DND-41 (cell line): ENCODE measurements around the gene PAPSS2.

ENCODE experiments used
- ATAC-seq: fragments of 200-7000 bp; cut with Tn5 transposase; 3 replicates; pipeline ENCODE4 v1.9.1; 2021; ENCODE audit warnings: low read depth; ENCODE audit not compliant: insufficient read depth
- DNase-seq: peaks from one replicate; pipeline ENCODE4 v3.0.0-alpha.2; 2020
- H2AFZ ChIP-seq: 2 replicates; pipeline ENCODE4 v1.6.0; 2012; ENCODE audit warnings: low read depth, low read length
- H3K27ac ChIP-seq: 2 replicates; pipeline ENCODE4 v1.5.1; 2012; ENCODE audit warnings: low read length, inconsistent platforms
- H3K27me3 ChIP-seq: fragments of 200-600 bp; sonication (generic); 2 replicates; pipeline ENCODE4 v1.6.0; 2012; ENCODE audit warnings: low read length, mild to moderate bottlenecking, inconsistent platforms; ENCODE audit not compliant: insufficient read depth, poor library complexity
- H3K36me3 ChIP-seq: 2 replicates; pipeline ENCODE4 v1.5.1; 2012; ENCODE audit warnings: low read length, inconsistent platforms; ENCODE audit not compliant: insufficient read depth
- H3K4me1 ChIP-seq: 2 replicates; pipeline ENCODE4 v1.5.1; 2012; ENCODE audit warnings: mild to moderate bottlenecking, low read length; ENCODE audit not compliant: insufficient read depth
- H3K4me2 ChIP-seq: 2 replicates; pipeline ENCODE4 v1.6.0; 2012; ENCODE audit warnings: mild to moderate bottlenecking, moderate library complexity, low read length, inconsistent platforms; ENCODE audit not compliant: insufficient read depth
- H3K4me3 ChIP-seq, 2 experiments: fragments of 200-600 bp in 1 of 2; shearing (Covaris generic) in 1 of 2; 2 replicates each; pipeline ENCODE4 v1.5.1; 2012 to 2016; ENCODE audit warnings: inconsistent platforms in 2 of 2, low read length in 2 of 2, mild to moderate bottlenecking in 2 of 2, low read depth in 1 of 2, moderate library complexity in 1 of 2
- H3K79me2 ChIP-seq: 2 replicates; pipeline ENCODE4 v1.6.0; 2012; ENCODE audit warnings: low read length, inconsistent platforms; ENCODE audit not compliant: insufficient read depth
- H3K9ac ChIP-seq: 2 replicates; pipeline ENCODE4 v1.6.0; 2012; ENCODE audit warnings: low read depth, mild to moderate bottlenecking, inconsistent platforms, low read length, moderate library complexity
- H3K9me3 ChIP-seq: 2 replicates; pipeline ENCODE4 v1.5.1; 2012; ENCODE audit warnings: low read length, moderate library complexity, mild to moderate bottlenecking, inconsistent platforms; ENCODE audit not compliant: insufficient read depth, severe bottlenecking
- H4K20me1 ChIP-seq: 2 replicates; pipeline ENCODE4 v1.6.0; 2012; ENCODE audit warnings: low read length; ENCODE audit not compliant: insufficient read depth
- EZH2 ChIP-seq: IDR thresholded peaks from 3 replicates; pipeline ENCODE4 v1.6.1; 2012; ENCODE audit warnings: borderline replicate concordance, low read depth, mild to moderate bottlenecking, moderate library complexity, low read length, inconsistent platforms; ENCODE audit not compliant: severe bottlenecking
- TF ChIP-seq, protein P1 (sequence below): IDR thresholded peaks from 2 replicates; pipeline ENCODE4 v1.5.1; 2012; ENCODE audit warnings: borderline replicate concordance, low read length, moderate library complexity, mild to moderate bottlenecking; ENCODE audit not compliant: poor library complexity, severe bottlenecking; ENCODE audit errors: extremely low read depth

PAPSS2 gene

DNA sequence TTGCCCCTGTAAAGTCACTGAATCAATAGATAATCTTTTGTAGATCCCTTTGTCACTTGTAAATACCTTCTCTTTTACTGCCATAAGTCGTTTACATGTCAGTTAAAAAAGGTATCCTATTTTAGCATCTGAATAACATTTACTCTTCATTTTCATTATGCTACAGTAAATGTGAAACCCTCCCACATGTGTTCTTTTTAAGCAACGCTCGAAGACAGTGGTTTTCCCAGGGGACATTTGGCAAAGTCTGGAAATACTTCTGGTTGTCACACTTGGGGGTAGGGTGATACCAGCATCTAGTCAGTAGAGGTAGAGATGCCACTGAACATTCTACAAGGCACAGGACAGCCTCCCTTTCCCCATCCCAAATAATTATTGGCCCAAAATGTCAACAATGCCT is 134.6 kb downstream of the PAPSS2 start:
- H3K9me3 ChIP-seq, result no peaks in the 10 kb centered on the region
- H3K27ac ChIP-seq, result no peak overlapping the region
- peaks cover 54% of the 10 kb centered on the region for H3K79me2 ChIP-seq
- no peak overlapping the region for H3K9ac ChIP-seq
- ATAC-seq (no peak), DNase-seq (no peak)
- H3K4me3 ChIP-seq, result no peak overlapping the region
- no peak overlapping the region for H2AFZ ChIP-seq
- H4K20me1 ChIP-seq, result peaks cover 12% of the 10 kb centered on the region; the same call in 1 of the 2 replicates
- no peaks in the 10 kb centered on the region for H3K4me1 ChIP-seq
- no peak overlapping the region for H3K4me2 ChIP-seq
- H3K27me3 ChIP-seq, result no peaks in the 10 kb centered on the region
- H3K36me3 ChIP-seq, result peaks cover 69% of the 10 kb centered on the region
- TF ChIP-seq, protein P1, sequence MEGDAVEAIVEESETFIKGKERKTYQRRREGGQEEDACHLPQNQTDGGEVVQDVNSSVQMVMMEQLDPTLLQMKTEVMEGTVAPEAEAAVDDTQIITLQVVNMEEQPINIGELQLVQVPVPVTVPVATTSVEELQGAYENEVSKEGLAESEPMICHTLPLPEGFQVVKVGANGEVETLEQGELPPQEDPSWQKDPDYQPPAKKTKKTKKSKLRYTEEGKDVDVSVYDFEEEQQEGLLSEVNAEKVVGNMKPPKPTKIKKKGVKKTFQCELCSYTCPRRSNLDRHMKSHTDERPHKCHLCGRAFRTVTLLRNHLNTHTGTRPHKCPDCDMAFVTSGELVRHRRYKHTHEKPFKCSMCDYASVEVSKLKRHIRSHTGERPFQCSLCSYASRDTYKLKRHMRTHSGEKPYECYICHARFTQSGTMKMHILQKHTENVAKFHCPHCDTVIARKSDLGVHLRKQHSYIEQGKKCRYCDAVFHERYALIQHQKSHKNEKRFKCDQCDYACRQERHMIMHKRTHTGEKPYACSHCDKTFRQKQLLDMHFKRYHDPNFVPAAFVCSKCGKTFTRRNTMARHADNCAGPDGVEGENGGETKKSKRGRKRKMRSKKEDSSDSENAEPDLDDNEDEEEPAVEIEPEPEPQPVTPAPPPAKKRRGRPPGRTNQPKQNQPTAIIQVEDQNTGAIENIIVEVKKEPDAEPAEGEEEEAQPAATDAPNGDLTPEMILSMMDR, result no peak
- TF ChIP-seq EZH2, result no peak
